Activated CD4-positive, alpha-beta T cell treated with anti-CD3 and anti-CD28 coated beads, Interleukin-2, amount 10 ng/mL, durations not matched to agents 7 days and 5 days (primary cell): ENCODE measurements around the gene CDC26. TPM values are rescaled to one million over a fixed set of nuclear protein-coding genes. Genes with fewer than 3 reads are reported as not detected.
"Not testable (repeated sequence)": the region's sequence is repeated elsewhere in the genome, so short reads cannot be mapped to it uniquely, and the experiment has no call there.

Experiments used
- CTCF ChIA-PET: fragments of 350-600 bp; sonication (Branson Sonifier 250); formaldehyde crosslinking; loops from one replicate; lab custom pipeline; 2021; ENCODE audit warnings: antibody characterized with exemption; lab: Charles Lee
- POLR2A ChIA-PET: fragments of 350-600 bp; sonication (Branson Sonifier 250); formaldehyde crosslinking; loops from one replicate; lab custom pipeline; 2021; ENCODE audit warnings: antibody characterized with exemption; lab: Charles Lee
- DNase-seq: peaks from one replicate; pipeline ENCODE4 v3.0.0-alpha.2; 2020
- H3K27ac Mint-ChIP-seq: one replicate; pipeline ENCODE4 v1.8.0; 2021; ENCODE audit warnings: mild to moderate bottlenecking, moderate library complexity, mixed read lengths
- H3K27me3 Mint-ChIP-seq: one replicate; pipeline ENCODE4 v1.8.0; 2021; ENCODE audit warnings: mixed read lengths
- H3K36me3 Mint-ChIP-seq: one replicate; pipeline ENCODE4 v1.8.0; 2021; ENCODE audit warnings: low read depth, mixed read lengths
- H3K4me1 Mint-ChIP-seq: one replicate; pipeline ENCODE4 v1.8.0; 2021; ENCODE audit warnings: mixed read lengths
- H3K4me3 Mint-ChIP-seq: one replicate; pipeline ENCODE4 v1.8.0; 2021; ENCODE audit warnings: mild to moderate bottlenecking, moderate library complexity, mixed read lengths
- H3K9me3 Mint-ChIP-seq: one replicate; pipeline ENCODE4 v1.8.0; 2021; ENCODE audit warnings: mixed read lengths
- total RNA-seq, 2 experiments: library from RNA; stranded (reverse); gene quantifications; one replicate each; pipeline ENCODE4 v1.2.3, GENCODE V29; 2021

CDC26 gene
- total RNA-seq, 2 experiments from 2014 or later: 28.8 to 31.0 TPM

DNA sequence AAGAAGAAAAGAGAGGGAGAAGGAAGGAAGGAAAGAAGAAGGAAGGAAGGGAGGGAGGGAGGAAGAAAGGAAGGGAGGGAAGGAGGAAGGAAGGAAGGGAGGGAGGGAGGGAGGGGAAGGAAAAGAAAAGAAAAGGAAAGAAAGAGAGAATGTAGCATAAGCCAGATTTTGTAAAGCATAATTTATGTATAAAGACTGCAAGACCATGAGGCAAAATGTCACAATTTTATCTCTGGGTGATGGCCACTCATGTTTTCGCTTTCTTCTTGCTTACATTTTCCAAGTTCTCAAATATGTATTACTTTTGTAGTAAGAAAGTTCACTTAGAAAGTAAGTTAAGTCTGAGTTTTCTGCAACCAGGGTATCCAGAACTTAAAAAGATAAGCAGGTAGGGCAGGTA lies 31.2 kb upstream of the CDC26 start:
- Mint-ChIP-seq H3K4me1 (no peaks in the 10 kb centered on the region), H3K4me3 (no peak overlapping the region), H3K27me3 (peaks cover 4% of the 10 kb centered on the region), H3K9me3 (no peaks in the 10 kb centered on the region), H3K27ac (no peak overlapping the region), H3K36me3 (no peaks in the 10 kb centered on the region)
- ChIA-PET CTCF (no interaction called here), POLR2A (no interaction called here)
- no peak for DNase-seq

DNA sequence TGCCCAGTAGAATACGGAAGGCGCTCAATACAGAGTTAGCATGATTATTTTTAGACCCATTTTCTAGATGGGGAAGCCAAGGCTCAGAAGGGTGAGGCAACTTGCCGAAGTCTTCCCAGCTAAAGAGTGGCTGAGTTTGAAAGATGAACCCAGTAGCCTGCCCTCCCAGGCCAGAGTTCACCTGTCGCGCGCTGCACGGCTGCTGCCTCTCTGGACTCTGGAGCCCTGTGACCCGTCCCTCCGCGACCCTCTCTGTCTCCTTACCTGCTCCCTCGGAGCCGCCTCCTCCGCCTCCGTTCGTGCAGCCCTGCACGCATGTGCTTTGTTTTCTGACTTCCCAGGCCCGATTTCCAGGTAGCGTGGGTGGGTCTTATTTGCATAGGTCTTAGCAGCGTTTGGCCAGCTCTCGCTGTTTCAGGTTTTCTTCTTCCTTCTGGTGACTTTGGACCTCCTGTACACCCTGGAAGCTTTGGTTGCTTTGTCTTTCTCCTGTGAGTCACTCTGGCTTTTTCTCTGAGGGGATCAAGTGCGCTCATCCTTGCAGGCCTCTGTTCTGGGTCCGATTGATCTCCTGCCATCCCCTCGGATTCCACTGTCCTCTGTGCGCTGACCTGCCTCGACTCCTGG lies 27.5 kb upstream of the CDC26 start, which contains the start of gene RNF183:
TSS of gene RNF183 (minus strand) at position 585 of the 627 bp plus-strand sequence. CDS start 5,192 bp downstream, outside the sequence.
- POLR2A ChIA-PET: no interaction called here

DNA sequence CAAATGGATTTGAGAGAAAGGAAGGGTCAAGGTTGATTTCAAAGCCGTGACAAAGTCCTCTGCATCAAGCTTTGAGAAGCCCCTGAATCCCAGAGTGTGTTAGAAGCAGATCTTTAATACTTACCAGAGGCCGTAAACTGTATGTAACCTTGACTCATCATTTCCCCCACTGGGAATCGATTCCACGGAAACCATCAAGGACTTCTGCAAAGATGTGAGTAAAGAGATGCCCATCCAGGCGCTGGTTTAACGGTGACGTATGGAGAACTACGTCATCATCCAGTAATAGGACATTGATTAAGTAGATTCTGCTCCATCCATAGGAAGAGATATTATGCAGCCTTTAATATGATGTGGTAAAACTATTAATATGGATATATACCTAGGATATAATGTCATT lies 26.2 kb upstream of the CDC26 start:
- peaks cover 19% of the 10 kb centered on the region for H3K27me3 Mint-ChIP-seq
- DNase-seq: no peak
- H3K4me3 Mint-ChIP-seq: no peak overlapping the region
- H3K36me3 Mint-ChIP-seq: no peaks in the 10 kb centered on the region
- ChIA-PET CTCF (interaction anchor here (0.8 to 1.2 kb wide), 2 partner anchors 14 to 16 kb away, joined by 3 to 5 read pairs; no protein-coding TSS in a partner anchor), POLR2A (no interaction called here)
- H3K27ac Mint-ChIP-seq: no peak overlapping the region
- H3K4me1 Mint-ChIP-seq: peaks cover 2% of the 10 kb centered on the region
- no peaks in the 10 kb centered on the region for H3K9me3 Mint-ChIP-seq

More for the DNA sequence above, 27.5 kb upstream of the CDC26 start, which contains the start of gene RNF183:
- Mint-ChIP-seq H3K27me3 (peaks cover 19% of the 10 kb centered on the region), H3K4me1 (peaks cover 2% of the 10 kb centered on the region), H3K9me3 (no peaks in the 10 kb centered on the region), H3K36me3 (no peaks in the 10 kb centered on the region), H3K4me3 (no peak within 1 kb of the TSS), H3K27ac (no peak within 1 kb of the TSS)
- no peak for DNase-seq
- CTCF ChIA-PET: interaction anchor here (1.0 kb wide), 1 partner anchor 98 kb away, joined by 3 read pairs; the partner anchor contains the start of gene ALAD

DNA sequence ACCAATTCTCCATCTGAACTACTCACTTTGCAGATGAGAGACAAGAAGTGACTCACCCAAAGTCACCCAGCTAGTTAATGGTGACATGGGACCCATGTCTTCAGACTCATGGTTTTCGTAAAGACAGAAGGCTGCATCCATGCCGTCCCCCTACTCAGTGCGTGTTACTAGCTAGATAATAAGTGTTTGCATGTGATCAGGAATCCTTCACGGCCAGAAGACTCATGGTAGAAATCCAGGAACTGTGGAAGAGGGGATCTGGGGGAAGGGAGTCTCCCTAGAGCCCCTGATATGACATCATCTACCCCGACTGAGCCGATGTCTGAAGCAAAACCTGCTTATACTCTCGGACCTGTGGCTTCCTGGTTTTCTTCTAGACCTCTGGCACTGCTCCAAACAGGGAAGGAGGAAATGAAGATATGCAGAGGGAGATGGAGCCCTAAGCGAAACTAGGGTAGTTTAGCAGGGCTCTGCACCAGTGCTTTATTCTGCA lies 24.5 kb upstream of the CDC26 start:
- H3K9me3 Mint-ChIP-seq: no peaks in the 10 kb centered on the region
- H3K4me1 Mint-ChIP-seq: peaks cover 2% of the 10 kb centered on the region
- H3K27ac Mint-ChIP-seq: no peak overlapping the region
- H3K36me3 Mint-ChIP-seq: no peaks in the 10 kb centered on the region
- ChIA-PET CTCF (interaction anchor here (0.8 kb wide), 1 partner anchor 9 kb away, joined by 3 read pairs; no protein-coding TSS in a partner anchor), POLR2A (no interaction called here)
- peaks cover 19% of the 10 kb centered on the region for H3K27me3 Mint-ChIP-seq
- H3K4me3 Mint-ChIP-seq: no peak overlapping the region
- no peak for DNase-seq

DNA sequence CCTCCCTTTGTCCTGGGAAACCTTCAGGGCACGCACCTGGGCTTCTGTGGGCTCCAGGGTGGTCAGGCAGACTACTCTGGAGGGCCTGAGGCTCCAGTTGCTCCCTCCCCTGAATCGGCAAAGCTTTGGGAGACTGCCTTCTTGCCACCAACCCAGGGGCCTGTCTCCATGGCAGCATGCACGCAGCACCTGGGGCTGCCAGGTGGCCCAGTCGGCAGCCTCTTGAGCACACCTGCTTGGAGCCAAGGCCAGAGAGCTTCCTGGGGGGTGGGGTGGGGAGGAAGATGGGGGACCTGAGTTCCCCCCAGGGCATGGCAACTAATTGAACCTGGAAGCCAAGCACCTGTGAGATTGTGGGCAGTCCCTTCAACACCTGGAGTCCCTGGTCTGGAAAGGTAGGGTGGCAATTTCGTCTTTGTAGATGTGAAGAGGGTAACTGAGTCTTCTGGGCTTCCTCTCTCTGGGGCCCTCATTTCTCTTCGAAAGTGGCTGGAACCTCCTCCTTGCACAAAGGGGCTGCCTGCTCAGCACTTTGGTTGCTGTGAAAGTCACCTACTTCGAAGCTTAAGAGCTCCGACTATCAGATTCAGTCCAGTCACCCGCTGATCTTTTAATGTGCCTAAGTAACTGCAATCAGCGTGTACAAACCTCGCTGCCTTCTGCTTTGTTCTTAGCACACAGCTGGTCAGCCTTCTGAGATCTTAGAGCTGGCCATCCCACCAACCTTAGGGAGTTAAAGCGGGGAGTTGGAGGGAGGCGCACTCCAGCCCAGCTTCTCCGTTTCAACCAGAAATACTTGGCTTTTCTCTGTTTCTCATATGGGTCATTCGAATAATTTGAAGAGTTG lies 23.8 kb upstream of the CDC26 start:
- ChIA-PET POLR2A (interaction anchor here (0.6 kb wide), 1 partner anchor 287 kb away, joined by 3 read pairs; no protein-coding TSS in a partner anchor), CTCF (interaction anchor here (0.8 kb wide), 1 partner anchor 8 kb away, joined by 3 read pairs; no protein-coding TSS in a partner anchor)
- H3K4me1 Mint-ChIP-seq: peaks cover 2% of the 10 kb centered on the region
- H3K36me3 Mint-ChIP-seq: no peaks in the 10 kb centered on the region
- no peaks in the 10 kb centered on the region for H3K9me3 Mint-ChIP-seq
- H3K27ac Mint-ChIP-seq: no peak overlapping the region
- peaks cover 19% of the 10 kb centered on the region for H3K27me3 Mint-ChIP-seq
- no peak for DNase-seq
- no peak overlapping the region for H3K4me3 Mint-ChIP-seq

DNA sequence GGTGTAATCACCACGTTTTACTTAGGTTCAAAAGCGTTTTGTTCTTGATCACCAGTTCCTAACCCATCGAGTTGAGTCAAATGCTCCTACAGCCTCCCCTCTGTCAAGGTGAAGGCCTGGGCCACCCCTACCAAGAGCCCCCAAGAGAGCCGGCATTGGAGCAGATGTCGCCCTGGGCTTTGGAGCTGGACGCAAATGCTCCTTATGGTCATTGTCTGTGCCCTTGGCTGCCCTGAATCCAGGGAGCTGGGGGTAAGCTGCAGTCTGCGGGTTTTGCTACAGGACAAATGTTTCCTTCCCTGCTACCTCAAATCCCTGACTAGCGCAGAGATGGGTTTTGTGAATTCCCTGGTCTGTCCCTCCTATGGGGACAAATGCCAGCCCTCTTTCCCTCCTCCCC lies 22.9 kb upstream of the CDC26 start:
- Mint-ChIP-seq H3K27me3 (peaks cover 19% of the 10 kb centered on the region), H3K36me3 (peaks cover 2% of the 10 kb centered on the region), H3K9me3 (no peaks in the 10 kb centered on the region), H3K4me3 (no peak overlapping the region), H3K4me1 (peaks cover 2% of the 10 kb centered on the region), H3K27ac (no peak overlapping the region)
- CTCF ChIA-PET: no interaction called here
- no peak for DNase-seq
- POLR2A ChIA-PET: interaction anchor here (0.6 kb wide), 1 partner anchor 288 kb away, joined by 3 read pairs; no protein-coding TSS in a partner anchor

DNA sequence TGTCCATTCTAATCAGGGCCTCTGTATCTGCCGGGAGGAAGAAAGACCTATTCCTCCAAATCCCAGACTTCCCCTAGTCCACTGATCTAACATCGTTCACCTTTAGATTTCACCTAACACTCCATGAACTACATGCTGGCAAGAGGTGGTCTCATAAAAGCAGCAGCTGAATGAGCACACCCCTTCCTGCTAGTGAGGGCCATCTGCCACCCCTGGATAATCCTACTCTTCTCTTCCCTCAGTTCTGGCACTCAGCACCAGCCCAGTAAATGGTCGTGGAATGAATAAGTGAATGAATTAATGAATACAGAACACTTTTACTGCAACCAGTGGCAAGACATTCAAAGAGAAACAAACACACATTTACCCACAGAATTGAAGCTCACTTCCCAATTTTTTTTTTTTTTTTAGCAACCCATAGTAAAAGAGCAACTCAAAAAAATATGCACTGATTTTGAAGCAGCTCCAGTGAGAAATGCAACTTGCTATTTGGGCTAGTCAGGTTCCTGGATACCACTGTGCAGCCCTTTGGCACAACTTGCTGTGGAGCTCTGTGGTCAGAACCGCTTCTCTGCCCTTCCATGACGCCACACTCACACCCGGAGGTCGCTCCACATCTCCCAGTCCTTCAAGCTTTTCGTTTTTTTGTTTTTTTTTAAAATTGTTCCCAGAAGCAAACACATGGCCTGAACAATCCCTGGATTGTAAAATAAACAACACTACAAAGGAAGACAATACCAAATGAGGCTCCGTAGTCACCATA lies 21.6 kb upstream of the CDC26 start:
- Mint-ChIP-seq H3K36me3 (peaks cover 12% of the 10 kb centered on the region), H3K4me1 (peaks cover 2% of the 10 kb centered on the region), H3K27ac (no peak overlapping the region), H3K9me3 (no peaks in the 10 kb centered on the region), H3K27me3 (peaks cover 15% of the 10 kb centered on the region), H3K4me3 (no peak overlapping the region)
- CTCF ChIA-PET: interaction anchor here (0.6 to 0.8 kb wide), 5 partner anchors 17 to 1514 kb away, joined by 3 to 4 read pairs (median 3); no protein-coding TSS in a partner anchor
- no peak for DNase-seq
- POLR2A ChIA-PET: interaction anchor here (0.6 kb wide), 1 partner anchor 76 kb away, joined by 3 read pairs; the partner anchor contains the start of gene FKBP15

DNA sequence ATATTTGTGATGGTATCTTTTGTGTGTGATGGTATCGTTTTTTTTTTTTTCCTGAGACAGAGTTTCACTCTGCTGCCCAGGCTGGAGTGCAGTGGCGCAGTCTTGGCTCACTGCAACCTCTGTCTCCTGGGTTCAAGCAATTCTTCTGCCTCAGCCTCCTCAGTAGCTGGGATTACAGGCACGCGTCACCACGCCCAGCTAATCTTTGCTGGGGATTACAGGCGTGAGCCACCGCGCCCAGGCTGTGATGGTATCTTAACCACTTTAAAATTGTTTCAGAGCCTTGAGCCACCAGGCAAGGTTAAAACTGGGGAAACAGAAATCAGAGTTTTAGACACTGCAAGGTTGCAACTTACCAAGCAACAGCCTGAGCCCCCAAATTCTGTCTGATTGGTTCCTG lies 20.9 kb upstream of the CDC26 start:
- H3K27ac Mint-ChIP-seq, H3K4me3 Mint-ChIP-seq, H3K4me1 Mint-ChIP-seq, DNase-seq, POLR2A ChIA-PET, H3K9me3 Mint-ChIP-seq: not testable (repeated sequence)
- CTCF ChIA-PET: interaction anchor here (0.6 to 0.8 kb wide), 3 partner anchors 18 to 86 kb away, joined by 3 read pairs; no protein-coding TSS in a partner anchor
- peaks cover 18% of the 10 kb centered on the region for H3K36me3 Mint-ChIP-seq
- H3K27me3 Mint-ChIP-seq: peaks cover 14% of the 10 kb centered on the region

DNA sequence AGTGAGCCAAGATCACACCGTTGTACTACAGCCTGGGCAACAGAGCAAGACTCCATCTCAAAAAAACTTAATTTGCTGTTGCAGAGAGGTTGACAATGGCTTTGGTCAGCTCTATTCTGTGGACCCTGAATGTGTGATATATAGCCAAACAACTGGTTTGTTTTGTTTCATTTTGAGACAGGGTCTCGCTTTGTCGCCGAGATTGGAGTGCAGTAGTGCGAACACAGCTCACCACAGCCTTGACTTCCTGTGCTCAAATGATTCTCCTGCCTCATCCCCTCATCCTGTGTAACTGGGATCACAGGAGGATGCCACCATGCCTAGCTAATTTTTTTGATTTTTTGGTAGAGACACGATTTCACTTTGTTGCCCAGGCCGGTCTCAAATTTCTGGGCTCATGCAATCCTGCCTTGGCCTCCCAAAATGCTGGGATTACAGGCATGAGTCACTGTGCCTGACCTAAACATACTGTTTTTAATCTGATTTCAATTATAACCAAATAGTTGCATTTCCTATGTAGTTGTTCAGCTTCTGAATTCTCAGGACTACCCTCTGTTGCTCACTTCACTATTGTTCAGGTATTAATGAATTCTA lies 18.0 kb upstream of the CDC26 start:
- POLR2A ChIA-PET: no interaction called here
- Mint-ChIP-seq H3K27me3 (no peaks in the 10 kb centered on the region), H3K36me3 (peaks cover 41% of the 10 kb centered on the region), H3K4me3 (no peak overlapping the region), H3K27ac (no peak overlapping the region), H3K4me1 (no peaks in the 10 kb centered on the region), H3K9me3 (no peaks in the 10 kb centered on the region)
- DNase-seq: no peak
- CTCF ChIA-PET: interaction anchor here (0.5 kb wide), 1 partner anchor 313 kb away, joined by 3 read pairs; no protein-coding TSS in a partner anchor

DNA sequence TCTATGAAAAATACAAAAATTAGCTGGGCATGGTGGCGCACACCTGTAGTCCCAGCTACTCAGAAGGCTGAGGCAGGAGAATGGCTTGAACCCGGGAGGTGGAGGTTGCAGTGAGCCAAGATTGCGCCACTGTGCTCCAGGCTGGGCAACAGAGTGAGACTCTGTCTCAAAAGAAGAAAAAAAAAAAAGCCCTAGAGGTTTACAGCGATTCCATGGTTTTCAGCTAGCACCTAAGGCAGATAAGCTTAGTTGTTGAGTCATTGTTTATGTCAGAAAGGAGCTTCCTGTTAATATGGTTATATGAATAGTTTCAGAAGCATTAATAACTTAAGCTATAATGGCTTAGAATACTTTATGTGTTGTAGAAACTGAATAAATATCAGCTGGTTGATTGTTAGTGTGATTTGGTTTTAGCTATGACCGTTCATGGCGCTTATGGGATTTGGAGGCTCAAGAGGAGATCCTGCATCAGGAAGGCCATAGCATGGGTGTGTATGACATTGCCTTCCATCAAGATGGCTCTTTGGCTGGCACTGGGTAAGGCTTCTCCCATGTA lies 14.8 kb upstream of the CDC26 start:
- no peak overlapping the region for H3K27ac Mint-ChIP-seq
- H3K9me3 Mint-ChIP-seq: no peaks in the 10 kb centered on the region
- H3K36me3 Mint-ChIP-seq: peaks cover 56% of the 10 kb centered on the region
- H3K4me1 Mint-ChIP-seq: no peaks in the 10 kb centered on the region
- POLR2A ChIA-PET: no interaction called here
- no peak overlapping the region for H3K4me3 Mint-ChIP-seq
- H3K27me3 Mint-ChIP-seq: no peaks in the 10 kb centered on the region
- CTCF ChIA-PET: interaction anchor here (0.8 to 1.5 kb wide), 3 partner anchors 9 to 28 kb away, joined by 3 read pairs; no protein-coding TSS in a partner anchor
- no peak for DNase-seq

DNA sequence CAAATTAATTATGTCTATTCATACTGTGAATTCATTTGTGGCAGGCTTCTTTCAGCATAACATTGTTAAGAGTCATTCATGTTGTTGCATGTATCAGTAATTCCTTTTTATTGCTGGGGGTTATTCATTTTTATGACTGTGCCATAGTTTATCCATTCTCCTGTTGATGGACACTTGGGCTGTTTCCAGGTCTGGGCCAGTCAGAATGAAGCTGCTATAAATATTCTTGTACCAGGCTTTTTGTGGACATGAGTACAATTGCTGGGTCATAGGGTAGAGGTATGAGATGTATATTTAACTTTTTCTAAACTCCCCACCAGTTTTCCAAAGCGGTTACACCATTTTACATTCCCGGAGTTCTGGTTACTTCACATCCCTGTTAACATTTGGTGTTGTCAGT lies 13.7 kb upstream of the CDC26 start:
- Mint-ChIP-seq H3K4me1 (peaks cover 2% of the 10 kb centered on the region), H3K27ac (no peak overlapping the region), H3K36me3 (peaks cover 64% of the 10 kb centered on the region), H3K9me3 (no peaks in the 10 kb centered on the region), H3K4me3 (no peak overlapping the region), H3K27me3 (no peaks in the 10 kb centered on the region)
- ChIA-PET POLR2A (no interaction called here), CTCF (no interaction called here)
- no peak for DNase-seq
